ENCODE results near the gene BBS12.

The BBS12 gene

DNA sequence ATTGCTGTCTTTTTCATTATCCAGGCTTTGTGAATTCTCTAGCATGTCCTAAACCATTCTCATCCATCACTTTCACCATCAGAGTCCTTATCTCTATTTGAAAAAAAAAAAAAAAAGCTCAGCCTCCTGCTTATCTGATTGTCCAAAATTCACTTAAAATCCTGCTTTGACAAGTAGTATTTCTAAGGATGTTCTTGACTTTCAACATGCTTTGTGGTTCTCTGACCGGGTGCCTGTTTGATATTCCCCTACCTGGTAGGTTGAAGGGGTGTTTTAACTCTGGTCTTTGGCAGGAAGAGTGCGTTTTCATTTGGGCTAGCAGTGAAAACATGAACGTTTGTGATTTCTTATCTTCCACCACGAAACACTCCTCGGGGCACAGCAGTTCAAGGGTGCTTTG lies 17.3 kb upstream of the BBS12 start:
- DNase-seq (ENCODE audit: low spot score) = no peak

DNA sequence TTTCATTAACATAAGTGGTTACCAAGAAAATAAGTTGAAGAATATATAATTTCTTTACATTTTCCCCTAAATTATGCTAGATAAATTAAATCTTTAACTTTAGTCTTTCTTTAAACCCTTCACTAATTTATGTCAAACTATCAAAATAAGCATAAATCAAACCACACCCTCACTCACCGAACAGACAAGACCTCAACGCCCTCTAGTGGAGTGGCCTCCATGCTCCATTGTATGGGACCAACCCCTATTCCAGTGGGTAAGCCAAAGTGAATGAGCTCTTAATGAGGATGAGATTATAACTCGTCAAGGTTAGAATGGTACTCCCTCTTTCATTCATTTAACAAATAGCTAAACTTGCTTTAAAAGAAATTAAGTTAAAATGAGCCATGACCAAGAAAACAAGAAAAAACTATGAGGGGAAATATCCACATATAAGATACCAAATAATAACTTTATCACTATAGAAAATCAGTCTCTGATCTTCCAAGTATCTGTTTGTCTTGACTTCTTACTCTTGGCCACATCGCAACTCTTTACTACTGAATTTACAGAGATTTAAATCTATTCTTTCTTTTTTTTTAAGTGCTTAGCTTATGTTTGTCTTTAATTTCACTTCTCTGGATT lies 15.6 kb upstream of the BBS12 start:
- peak; percentile 91 for DNase-seq (ENCODE audit: low spot score)

DNA sequence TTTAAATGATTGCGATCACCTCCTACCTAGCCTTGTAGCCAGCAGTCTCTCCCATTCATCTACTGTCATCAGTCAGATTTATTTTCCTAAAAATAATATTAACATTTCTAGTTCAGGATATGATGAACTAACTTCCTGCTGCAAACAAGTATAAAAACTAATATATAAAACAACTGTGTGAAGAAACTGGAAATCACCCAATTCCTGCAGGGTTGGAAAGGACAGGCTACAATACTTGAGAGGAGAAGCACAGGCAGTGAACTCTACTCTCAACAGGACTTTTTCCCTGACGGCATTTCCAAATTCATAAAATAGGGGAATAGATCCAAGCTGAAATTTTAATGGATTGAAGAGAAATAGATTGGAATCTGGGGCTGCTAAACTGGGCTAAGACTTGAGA lies 14.2 kb upstream of the BBS12 start:
- no peak for DNase-seq (ENCODE audit: low spot score)

DNA sequence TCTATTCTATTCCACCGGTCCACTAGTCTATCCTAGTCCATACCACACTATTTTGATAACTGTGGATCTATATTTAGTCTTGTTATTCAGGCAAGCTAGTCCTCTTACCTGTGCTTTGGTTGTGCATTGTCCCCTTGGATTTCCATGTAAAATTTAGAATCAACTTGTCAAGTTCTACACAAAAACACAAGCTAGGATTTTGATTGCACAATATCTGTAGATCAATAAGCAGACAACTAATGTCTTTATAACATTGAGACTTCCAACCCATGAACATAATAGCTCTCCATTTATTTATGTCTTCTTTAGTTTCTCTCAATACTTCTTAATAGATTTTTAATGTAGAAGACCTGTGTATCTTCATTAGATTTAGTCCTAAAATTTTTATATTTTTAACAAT lies 10.2 kb upstream of the BBS12 start:
- DNase-seq (ENCODE audit: low spot score) = no peak

DNA sequence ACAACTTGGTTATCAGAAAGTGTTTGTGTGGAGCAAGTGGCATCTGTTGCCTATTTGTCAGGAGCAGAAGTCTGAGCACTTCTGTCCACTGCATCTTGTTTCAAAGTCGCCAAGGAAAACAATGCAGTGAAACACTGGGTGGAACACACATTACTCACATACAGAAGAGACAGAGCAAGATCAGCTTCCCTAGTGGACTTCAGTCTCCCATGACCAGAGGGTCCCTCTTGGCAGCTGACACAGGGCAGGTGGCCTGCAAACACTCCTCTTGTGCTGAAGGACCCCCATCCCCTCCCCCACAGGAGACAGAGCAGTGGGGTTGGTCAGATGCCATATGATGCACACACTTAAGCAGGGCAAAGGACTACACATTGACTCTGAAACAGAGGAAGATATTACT lies 3.6 kb upstream of the BBS12 start:
- no peak for DNase-seq (ENCODE audit: low spot score)

DNA sequence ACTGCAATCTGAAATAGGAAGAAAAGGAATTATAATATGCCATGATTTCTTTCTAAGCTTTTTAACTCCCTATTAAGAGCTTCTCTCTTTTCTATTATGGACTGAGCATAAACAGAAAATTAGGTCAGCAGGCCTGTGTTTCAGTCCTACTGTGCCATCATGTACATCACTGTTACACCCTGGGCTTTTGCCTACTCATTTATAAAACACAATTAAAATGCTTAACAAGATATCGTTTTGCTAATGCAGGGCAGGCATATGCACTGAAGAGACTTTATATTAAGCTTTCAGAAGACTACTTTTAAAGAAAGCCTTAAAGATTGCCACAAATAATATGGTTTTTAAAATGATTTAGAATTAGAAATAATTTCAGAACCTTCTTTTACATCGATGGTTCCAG lies 828 bp upstream of the BBS12 start:
- no peak for DNase-seq (ENCODE audit: low spot score)

DNA sequence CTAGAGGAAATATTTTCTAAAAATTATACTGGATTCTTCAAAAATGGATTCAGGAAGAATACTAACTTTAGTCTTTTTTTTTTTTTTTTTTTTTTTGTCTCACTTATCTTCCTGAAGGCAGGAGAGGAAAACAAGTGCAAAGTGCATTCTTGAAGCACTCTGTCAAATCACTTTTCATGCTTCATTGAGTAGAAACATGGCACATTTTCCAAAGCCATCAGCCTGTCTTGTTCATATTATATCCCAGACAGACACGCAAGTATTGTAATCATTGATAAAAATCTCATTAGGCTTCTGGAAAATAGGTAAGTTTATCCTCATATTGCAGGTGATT lies 1.2 kb downstream of the BBS12 start:
- DNase-seq (ENCODE audit: low spot score) = no peak

DNA sequence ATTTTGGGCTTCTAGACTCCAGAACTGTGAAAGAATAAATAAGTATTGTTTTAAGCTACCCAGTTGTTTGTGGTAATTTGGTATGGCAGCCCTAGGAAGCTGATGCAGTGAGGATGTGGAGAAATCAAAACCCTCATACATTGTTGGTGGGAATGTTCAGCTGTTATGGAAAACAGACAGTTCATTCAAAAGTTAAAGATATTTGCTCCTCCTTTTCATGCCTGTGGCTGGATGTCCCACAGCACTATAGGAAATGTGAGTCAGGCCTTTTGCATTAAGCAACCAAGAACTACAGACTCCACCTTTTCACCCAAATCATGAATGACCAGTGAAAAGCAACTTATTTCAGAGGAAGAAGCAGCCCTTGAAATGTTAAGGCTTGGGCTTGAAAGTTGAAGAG lies 6.7 kb downstream of the BBS12 start:
- peak; percentile 89 for DNase-seq (ENCODE audit: low spot score)

DNA sequence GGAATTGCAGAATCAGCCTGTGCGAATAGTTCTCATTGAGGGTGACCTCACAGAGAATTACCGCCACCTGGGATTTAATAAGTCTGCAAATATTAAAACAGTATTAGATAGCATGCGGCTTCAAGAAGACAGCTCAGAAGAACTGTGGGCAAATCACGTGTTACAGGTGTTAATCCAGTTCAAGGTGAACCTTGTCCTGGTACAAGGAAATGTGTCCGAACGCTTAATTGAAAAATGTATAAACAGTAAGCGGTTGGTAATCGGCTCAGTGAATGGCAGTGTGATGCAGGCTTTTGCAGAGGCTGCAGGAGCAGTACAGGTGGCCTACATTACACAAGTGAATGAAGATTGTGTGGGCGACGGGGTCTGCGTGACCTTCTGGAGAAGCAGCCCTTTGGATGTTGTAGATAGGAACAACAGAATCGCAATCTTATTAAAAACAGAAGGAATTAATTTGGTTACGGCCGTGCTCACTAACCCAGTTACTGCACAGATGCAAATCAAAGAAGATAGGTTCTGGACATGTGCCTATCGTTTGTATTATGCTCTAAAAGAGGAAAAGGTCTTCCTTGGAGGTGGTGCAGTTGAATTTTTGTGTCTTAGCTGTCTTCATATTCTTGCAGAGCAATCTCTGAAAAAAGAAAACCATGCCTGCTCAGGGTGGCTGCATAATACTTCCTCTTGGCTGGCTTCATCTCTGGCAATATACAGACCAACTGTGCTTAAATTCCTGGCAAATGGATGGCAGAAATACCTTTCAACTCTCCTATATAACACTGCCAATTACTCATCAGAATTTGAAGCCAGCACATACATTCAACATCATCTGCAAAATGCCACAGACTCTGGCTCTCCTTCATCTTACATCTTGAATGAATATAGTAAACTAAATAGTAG lies 10.7 kb downstream of the BBS12 start:
- no peak for DNase-seq (ENCODE audit: low spot score)

DNA sequence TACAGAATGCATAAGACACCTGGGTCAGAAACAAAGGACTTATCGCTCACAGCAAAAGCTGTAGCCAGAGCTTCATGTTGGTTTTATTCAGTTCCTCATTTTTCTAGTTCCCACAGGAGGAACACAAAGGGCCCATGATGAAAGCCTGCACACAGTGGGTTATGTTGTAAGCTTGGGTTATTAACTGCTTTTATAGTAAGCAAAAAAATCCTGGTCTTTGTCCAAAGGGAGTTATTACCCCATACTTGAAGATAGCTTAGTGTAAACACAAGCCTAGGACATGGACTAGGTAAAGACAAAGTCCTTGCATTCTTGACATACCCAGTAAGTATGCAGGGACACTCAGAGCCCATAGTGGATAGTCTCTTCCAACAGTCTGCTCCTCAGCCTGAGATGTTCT lies 11.7 kb downstream of the BBS12 start:
- no peak for DNase-seq (ENCODE audit: low spot score)

DNA sequence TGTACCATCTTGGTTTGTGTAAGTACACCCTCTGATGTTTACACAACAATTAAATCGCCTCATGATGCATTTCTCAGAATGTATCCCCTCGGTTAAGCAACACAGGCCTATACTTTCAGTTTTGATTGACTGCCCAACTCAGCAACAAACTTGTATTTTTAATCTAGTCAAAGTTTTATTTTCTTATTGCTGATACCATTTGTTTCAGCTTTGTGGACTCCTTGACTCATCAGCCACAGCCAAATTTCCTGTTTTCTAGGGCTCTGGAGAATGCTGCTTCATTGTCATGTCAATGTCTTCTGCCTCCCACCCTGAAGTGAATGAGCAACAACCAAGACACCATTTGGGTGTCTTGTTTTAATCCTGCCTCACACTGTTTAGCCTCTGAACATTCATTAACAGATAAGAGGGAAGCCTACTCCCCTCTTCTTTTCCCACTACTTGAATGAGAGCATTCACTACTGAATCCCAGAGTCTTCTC lies 14.0 kb downstream of the BBS12 start:
- DNase-seq (ENCODE audit: low spot score) = no peak

DNA sequence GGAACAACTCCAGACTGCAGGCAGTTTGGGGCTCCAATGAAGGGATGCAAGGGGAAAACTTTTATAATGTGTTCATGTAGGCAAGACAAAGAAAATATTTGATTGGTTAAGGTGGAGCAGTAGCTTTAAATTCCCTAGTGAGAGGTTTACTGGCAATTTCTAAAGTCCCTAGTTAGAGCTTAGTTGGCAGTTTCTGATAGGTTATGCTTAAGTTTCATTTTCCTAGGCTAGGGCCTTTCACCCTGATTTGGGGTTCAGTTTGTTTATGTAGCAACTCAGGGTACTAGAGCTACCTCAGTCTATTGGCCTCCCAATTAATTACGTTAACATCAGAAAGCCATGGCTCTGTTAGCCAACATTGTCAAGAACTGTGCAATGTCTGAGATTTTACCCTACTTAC lies 14.6 kb downstream of the BBS12 start:
- DNase-seq (ENCODE audit: low spot score) = no peak

DNA sequence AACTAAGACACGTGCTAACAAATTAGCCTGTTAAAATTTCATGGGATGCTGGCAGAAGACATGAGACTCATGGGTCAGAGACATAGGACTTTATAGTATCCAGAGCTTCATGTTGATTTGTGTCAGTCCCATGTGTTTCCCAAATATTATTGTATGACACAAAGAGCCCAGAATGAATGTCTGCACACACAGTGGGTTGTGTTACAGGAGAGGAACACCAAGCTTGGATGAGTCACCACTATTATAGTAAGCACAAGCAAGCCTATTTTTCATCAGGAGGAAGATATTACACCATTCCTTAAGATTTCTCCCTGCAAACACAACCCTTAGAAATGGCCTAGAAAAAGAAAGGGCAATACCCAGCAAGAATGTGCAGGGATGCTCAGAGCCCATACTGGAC lies 15.4 kb downstream of the BBS12 start:
- DNase-seq (ENCODE audit: low spot score) = peak; percentile 12

DNA sequence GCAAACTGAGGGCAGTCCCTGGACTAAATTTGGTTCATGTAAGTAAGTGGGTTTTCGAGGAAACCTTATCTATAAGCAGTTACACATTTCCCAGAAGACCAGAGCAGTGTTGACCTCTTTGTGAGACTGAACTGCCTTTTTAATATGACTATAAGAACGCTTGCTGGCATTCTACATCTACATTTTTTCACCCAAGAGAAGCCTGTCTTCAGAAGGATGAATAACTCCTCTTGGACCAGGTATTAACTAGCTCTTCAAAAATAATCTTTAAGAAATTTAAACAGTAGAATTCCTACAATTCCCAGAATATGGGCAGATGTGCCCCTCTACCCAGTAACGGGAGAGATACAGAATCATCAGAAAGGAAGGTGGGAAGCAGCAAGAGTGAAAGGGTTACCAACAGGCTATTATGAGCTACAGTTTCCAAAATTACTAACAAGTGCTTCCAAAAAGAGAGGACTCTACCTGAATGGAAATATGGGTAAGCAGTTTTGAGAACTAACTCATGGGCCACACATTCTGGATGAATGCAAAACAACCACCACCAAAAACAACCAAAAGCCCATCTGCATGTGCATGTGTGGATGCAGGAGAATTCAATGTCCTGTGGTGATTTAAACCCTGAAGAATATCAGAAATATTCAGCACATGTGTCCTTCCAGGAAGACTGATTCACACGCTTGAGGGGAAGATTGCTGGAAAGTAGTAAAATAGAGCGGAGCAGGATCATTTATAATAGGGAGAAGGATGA lies 17.4 kb downstream of the BBS12 start:
- DNase-seq (ENCODE audit: low spot score) = no peak

DNA sequence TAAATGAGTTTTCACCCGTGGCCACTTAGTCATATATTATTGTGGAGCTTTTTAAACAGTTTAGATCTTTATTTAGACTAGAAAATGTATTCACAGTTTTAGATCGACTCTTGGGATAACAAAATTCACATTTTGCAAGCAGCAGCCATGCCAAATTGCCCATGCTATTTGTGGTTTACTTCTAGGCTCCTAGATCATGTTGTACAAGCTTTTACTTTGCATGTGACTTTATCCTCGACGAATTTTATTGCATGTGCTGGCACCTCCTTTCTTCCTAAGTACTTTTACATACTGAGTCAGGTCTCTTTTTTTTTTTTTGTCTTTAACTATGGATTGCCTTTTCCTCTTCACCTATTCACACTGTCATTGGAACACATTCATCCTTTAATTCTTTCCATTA lies 23.2 kb downstream of the BBS12 start:
- no peak for DNase-seq (ENCODE audit: low spot score)

DNA sequence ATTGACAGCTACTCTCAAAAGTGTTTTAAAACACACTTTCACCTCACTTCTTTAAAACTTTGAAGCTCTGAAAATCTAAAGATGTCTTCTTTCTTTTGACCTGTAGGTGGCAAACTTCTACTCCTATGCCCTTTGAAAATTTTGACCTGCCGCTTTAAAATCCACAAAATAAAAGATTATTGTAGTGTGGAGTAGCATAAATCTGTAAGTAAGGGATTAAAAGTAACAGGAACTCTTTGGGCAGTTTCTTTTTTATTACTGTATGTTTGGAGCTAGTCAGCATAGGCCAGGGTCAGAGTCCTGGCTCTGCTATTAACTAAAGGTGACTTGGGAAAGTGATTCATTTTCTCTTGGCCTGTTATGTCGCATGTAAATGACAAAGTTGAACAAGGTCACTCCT lies 25.5 kb downstream of the BBS12 start:
- DNase-seq (ENCODE audit: low spot score) = peak; percentile 38

DNA sequence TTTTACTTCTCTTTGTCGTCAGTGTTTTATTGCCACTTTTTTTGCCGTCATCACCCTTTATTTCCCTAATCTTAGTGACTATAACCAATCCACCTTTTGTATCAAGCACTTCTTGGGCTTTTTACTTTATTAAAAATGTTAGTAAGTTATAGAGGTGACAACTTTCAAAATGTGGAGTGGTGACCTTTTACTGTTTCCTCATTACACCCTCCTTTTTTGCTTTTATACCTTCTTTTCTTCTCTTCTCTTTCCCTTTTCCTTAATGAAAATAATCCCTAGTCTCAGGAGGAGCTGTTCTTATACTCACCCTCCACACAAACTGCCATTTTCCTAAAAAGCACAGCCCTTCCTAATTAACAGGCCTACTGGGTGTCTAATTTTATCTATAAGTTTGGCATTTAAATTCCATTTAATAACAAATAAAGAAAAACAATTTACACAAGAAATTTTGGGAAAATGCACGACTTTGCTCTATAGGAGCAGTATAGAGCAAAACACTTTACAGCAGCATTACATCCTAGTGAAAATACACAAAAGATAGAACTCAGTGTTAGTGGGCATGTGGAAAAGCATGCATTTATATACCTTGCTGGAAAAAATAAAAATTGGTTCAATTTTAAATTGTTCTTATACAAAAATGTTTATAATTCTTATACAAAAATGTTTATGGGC lies 27.3 kb downstream of the BBS12 start:
- no peak for DNase-seq (ENCODE audit: low spot score)

DNA sequence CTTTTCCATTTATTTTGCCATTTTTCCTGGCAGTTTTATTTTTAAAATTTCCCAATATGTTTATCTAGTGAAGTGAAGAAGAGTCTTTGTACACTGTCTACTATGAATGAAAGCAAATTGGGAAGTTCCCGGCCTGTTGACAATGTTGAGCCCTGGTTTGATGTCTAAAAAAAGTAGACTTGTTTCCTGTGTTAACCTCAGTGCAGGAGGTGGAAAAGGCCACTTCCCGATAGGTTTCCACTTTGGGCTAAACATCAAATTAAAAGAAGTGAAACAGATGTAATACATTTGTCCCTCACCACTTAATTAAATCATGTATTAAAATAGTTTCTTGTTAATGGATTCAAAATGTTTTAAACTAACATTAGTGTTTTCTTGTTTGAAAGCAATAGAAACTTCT lies 30.0 kb downstream of the BBS12 start:
- DNase-seq (ENCODE audit: low spot score) = no peak

DNA sequence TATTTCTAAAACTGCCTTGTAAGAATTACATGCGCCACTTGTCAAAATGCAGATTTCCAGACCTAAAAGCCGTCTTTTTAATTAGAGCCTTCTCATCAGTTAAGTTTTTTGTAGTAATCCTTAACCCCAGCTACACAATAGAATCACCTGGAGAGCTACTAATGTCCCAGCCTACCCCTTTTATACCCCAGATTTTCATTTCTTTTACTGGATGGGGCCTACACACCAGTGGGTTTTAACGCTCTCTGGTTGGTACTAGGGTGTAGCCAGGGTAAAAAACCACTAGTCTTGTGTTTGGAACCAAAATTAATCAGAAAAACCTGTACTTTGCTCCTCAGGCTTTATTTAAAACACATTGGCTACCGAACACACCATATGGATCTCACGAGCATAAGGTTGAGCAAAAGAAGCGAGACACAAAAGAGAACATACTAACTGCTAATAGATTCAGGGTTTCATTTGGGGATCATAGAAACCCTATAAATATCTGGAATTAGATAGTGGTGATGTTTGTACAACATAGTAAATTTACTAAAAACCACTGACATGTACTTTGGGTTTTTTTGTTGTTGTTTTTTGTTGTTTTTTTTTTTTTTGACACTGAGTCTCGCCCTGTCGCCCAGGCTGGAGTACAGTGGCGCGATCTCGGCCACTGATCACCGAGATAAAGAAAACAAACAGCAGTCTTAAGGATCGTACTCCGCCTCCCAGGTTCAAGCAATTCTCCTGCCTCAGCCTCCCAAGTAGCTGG lies 30.6 kb downstream of the BBS12 start:
- DNase-seq (ENCODE audit: low spot score) = no peak

DNA sequence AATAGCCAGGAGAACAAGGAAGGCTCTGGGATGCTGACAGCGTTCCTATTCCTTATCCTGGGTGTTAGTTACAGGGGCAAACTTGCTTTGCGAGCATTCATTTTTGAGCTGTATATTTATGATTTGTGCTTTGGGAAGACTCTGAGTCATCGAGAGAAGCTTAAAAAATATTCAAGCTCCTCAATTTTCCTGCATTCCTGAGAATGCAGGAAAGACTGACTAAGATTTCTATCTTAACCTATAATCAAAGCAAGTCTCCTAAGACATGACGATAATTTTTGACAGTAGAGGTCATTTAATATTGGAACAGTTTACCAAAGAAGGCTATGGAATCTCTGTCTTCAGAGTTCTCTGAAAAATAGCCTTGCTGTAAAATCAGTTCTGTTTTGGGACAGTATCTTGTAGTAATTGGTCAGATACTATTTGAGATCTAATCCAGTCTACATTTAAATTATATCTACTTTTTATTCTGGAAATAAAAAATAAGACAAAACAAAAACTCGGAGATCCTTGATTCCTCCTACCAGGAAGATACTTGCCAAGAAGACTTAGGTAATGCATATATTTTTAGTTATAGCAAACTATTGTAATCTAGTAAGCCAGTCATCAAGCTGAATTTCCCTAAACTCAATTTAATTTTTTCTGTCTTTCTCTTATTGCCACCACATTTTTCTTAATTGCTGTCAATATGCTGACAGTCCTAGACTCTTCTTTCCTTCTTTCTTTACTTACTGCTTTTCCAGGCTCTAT lies 31.7 kb downstream of the BBS12 start:
- no peak for DNase-seq (ENCODE audit: low spot score)

DNA sequence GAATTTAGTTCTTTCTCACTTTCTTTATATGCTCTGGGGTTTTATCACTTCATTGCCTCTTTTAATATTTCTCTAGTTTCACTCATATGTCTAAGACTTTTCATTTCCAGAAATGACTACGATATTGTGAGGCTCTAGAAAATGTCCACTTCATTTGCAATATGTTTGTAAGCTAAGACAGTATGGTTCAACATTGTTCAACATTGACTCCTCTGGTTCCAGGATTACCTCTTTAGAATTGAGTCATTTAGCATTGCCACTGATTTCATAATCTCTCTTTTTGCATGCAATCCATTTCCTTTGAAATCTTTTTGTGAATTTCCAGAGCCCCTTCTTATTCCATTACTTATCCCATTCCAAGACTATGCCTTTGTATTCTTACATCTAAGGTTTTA lies 32.3 kb downstream of the BBS12 start:
- no peak for DNase-seq (ENCODE audit: low spot score)
